HepG2 (cell line): ENCODE results near the gene ACCS. TPM values are rescaled to one million over a fixed set of nuclear protein-coding genes. Genes with fewer than 3 reads are reported as not detected.

Experiments
- ATAC-seq: fragments of 200-7000 bp; cut with Tn5 transposase; 3 replicates; pipeline ENCODE4 v1.9.1; 2020; ENCODE audit warnings: mild to moderate bottlenecking, moderate library complexity
- BruUV-seq: library from RNA; stranded (reverse); fragments of 400-500 nt; replicated peaks from 2 replicates; lab custom pipeline; 2021; lab: Mats Ljungman, UMichigan
- CTCF ChIA-PET: fragments of 300-600 bp; formaldehyde crosslinking; extraction: SDS; loops from one replicate; lab custom pipeline; 2021; ENCODE audit warnings: low total read pairs, inconsistent platforms, low intra/inter-chr PET ratio; lab: Yijun Ruan, JAX
- POLR2A ChIA-PET: fragments of 350-600 bp; sonication (Branson Sonifier 250); formaldehyde crosslinking; loops from one replicate; lab custom pipeline; 2020; ENCODE audit warnings: antibody characterized with exemption, inconsistent platforms; lab: Yijun Ruan, JAX
- DNase-seq: peaks from one replicate; pipeline ENCODE4 v3.0.0-alpha.2; 2015; ENCODE audit warnings: low spot score
- FAIRE-seq: peaks from 3 replicates; lab custom pipeline; 2011; peaks lifted over from hg19 to GRCh38; lab: Jason Lieb, UNC
- H2AFZ ChIP-seq: one replicate; pipeline ENCODE4 v1.6.1; 2011; ENCODE audit warnings: low read length, inconsistent platforms
- H3K27ac ChIP-seq: fragments of 300-600 bp; 3 replicates; pipeline ENCODE4 v1.8.0; 2011; ENCODE audit warnings: mixed run types, mild to moderate bottlenecking, mixed read lengths, low read length, inconsistent platforms; ENCODE audit not compliant: insufficient read depth; ENCODE audit errors: extremely low read length
- H3K27me3 ChIP-seq, 2 experiments: fragments of 200-600 bp in 1 of 2; 2 replicates in 1 of 2; 3 replicates in 1 of 2; pipeline versions ENCODE4 v1.6.0 to v1.8.0; 2011; ENCODE audit warnings: low read length in 2 of 2, mild to moderate bottlenecking in 2 of 2, moderate library complexity in 2 of 2, inconsistent platforms in 1 of 2; ENCODE audit not compliant: insufficient read depth in 2 of 2, control insufficient read depth in 1 of 2
- H3K36me3 ChIP-seq, 2 experiments: fragments of 200-600 bp in 1 of 2; replicated peaks in 1 of 2; 2 replicates in 1 of 2; 3 replicates in 1 of 2; pipeline versions ENCODE4 v1.5.1 to v1.8.0; 2011; ENCODE audit warnings: low read length in 2 of 2, inconsistent platforms in 1 of 2; ENCODE audit not compliant: insufficient read depth in 2 of 2, control insufficient read depth in 1 of 2
- H3K4me1 ChIP-seq: 2 replicates; pipeline ENCODE4 v1.5.1; 2012; ENCODE audit warnings: low read length, inconsistent platforms; ENCODE audit not compliant: insufficient read depth
- H3K4me2 ChIP-seq: 2 replicates; pipeline ENCODE4 v1.6.0; 2011; ENCODE audit warnings: low read depth, low read length, inconsistent platforms
- H3K4me3 ChIP-seq, 3 experiments: fragments of 200-600 bp in 1 of 3; sonication (generic), shearing (Covaris generic) in 1 of 3; replicated peaks in 1 of 3; 2 replicates each; pipeline ENCODE4 v1.5.1; 2011 to 2016; ENCODE audit warnings: low read length in 3 of 3, inconsistent platforms in 2 of 3, low read depth in 2 of 3, mild to moderate bottlenecking in 2 of 3, control low read depth in 1 of 3, mixed read lengths in 1 of 3; ENCODE audit not compliant: insufficient read depth in 1 of 3
- H3K79me2 ChIP-seq: one replicate; pipeline ENCODE4 v1.6.1; 2011; ENCODE audit warnings: low read length, inconsistent platforms; ENCODE audit not compliant: insufficient read depth
- H3K9ac ChIP-seq: 2 replicates; pipeline ENCODE4 v1.6.0; 2011; ENCODE audit warnings: mild to moderate bottlenecking, low read depth, low read length, inconsistent platforms; ENCODE audit not compliant: insufficient read depth
- H3K9me3 ChIP-seq: 2 replicates; pipeline ENCODE4 v1.5.1; 2012; ENCODE audit warnings: mild to moderate bottlenecking, low read length
- H4K20me1 ChIP-seq: 2 replicates; pipeline ENCODE4 v1.6.0; 2011; ENCODE audit warnings: inconsistent platforms, mild to moderate bottlenecking, low read length, moderate library complexity; ENCODE audit not compliant: insufficient read depth
- ARHGAP35 ChIP-seq: sonication (generic); formaldehyde crosslinking; IDR thresholded peaks from 2 replicates; pipeline ENCODE4 v1.9.0; 2022; ENCODE audit warnings: mild to moderate bottlenecking, inconsistent platforms, moderate library complexity, missing genetic modification reagents, borderline replicate concordance
- DZIP1 ChIP-seq: sonication (generic); formaldehyde crosslinking; IDR thresholded peaks from 2 replicates; pipeline ENCODE4 v1.5.0; 2020; ENCODE audit warnings: mild to moderate bottlenecking, missing genetic modification reagents
- GMEB2 ChIP-seq: IDR thresholded peaks from 2 replicates; pipeline ENCODE4 v1.6.1; 2016; ENCODE audit warnings: missing biosample characterization, missing genetic modification reagents, low read depth
- PBX2 ChIP-seq: IDR thresholded peaks from 2 replicates; pipeline ENCODE4 v1.6.1; 2016; ENCODE audit warnings: control low read depth
- RAD21 ChIP-seq: fragments of 450-650 bp; formaldehyde crosslinking; IDR thresholded peaks from 2 replicates; pipeline ENCODE4 v1.5.0; 2020; ENCODE audit warnings: mild to moderate bottlenecking
- REL ChIP-seq: sonication (generic); formaldehyde crosslinking; conservative IDR thresholded peaks from 2 replicates; pipeline ENCODE4 v1.8.0; 2022; ENCODE audit warnings: mild to moderate bottlenecking, missing genetic modification reagents, moderate library complexity
- SAP130 ChIP-seq: IDR thresholded peaks from 2 replicates; pipeline ENCODE4 v1.6.1; 2016; ENCODE audit warnings: low read depth
- SMC3 ChIP-seq: IDR thresholded peaks from 2 replicates; pipeline ENCODE4 v1.6.1; 2011; ENCODE audit warnings: low read length, improper control_type of control experiment
- STAG1 ChIP-seq: sonication (generic); formaldehyde crosslinking; IDR thresholded peaks from 2 replicates; pipeline ENCODE4 v1.4.0; 2020; ENCODE audit warnings: missing genetic modification reagents
- ZNF556 ChIP-seq: sonication (generic); formaldehyde crosslinking; IDR thresholded peaks from 2 replicates; pipeline ENCODE4 v1.4.0; 2020; ENCODE audit warnings: mild to moderate bottlenecking, missing genetic modification reagents, borderline replicate concordance
- ZUFSP ChIP-seq: sonication (generic); formaldehyde crosslinking; IDR thresholded peaks from 2 replicates; pipeline ENCODE4 v1.9.0; 2021; ENCODE audit warnings: missing genetic modification reagents, mild to moderate bottlenecking, borderline replicate concordance
- WGBS: methylation state at CpG from one replicate; pipeline ENCODE4 v1.1.6; 2017; ENCODE audit warnings: low lambda C conversion rate; 5-methylcytosine and 5-hydroxymethylcytosine counted together
- in situ Hi-C: cut with HindIII; loops from 2 replicates; pipeline ENCODE4 v1.10.0; 2017; ENCODE audit warnings: low pct_unique_long_range_greater_than_20kb; ENCODE audit not compliant: extremely low pct_ligation_motif_present
- intact Hi-C: fragments of 100-400 bp; cut with micrococcal nuclease; formaldehyde crosslinking; loops from one replicate; pipeline ENCODE4 v1.10.0; 2022; ENCODE audit not compliant: unreplicated experiment
- polyA plus RNA-seq, 8 experiments: library from polyadenylated mRNA; depleted of rRNA in 3 of 8; stranded (reverse) in 7 of 8; unstranded in 1 of 8; fragments of >200 nt; fragmentation: Illumina TruSeq in 4 of 8; extraction: Trizol in 4 of 8; gene quantifications; 2 replicates each; pipeline versions ENCODE4 v1.2.1 to v1.2.3, GENCODE V29; 2011 to 2016; ENCODE audit warnings: low read depth in 4 of 8, missing spikeins in 1 of 8, mixed read lengths in 1 of 8; ENCODE audit not compliant: insufficient read depth in 1 of 8
- total RNA-seq, 5 experiments: library from RNA; depleted of rRNA; stranded (reverse); fragments of >200 nt; fragmentation: Illumina TruSeq; extraction: Trizol; gene quantifications; 2 replicates each; pipeline ENCODE4 v1.2.3, GENCODE V29; 2016; ENCODE audit warnings: low read depth in 1 of 5
- TF ChIP-seq, protein P1 (sequence below): sonication (generic); formaldehyde crosslinking; IDR thresholded peaks from 2 replicates; pipeline ENCODE4 v1.5.0; 2020; ENCODE audit warnings: mild to moderate bottlenecking, missing genetic modification reagents, moderate library complexity
- TF ChIP-seq, protein P2 (sequence below): sonication (generic); formaldehyde crosslinking; IDR thresholded peaks from 2 replicates; pipeline ENCODE4 v1.4.0; 2020; ENCODE audit warnings: missing genetic modification reagents

ACCS gene
- total and polyA plus RNA-seq, 2 of the 13 experiments (the other 11 are each of a cell fraction or from before 2014, with no cell fraction given), result 0.55 to 0.59 TPM

- in situ Hi-C loops, result no loop called here
- H3K9ac ChIP-seq, result no peak overlapping the region
- intact Hi-C loops, result loop anchor here (1.0 kb wide), 1 partner anchor 428 kb away; no protein-coding TSS in a partner anchor
- no peak overlapping the region for H3K27ac ChIP-seq
- H3K79me2 ChIP-seq, result no peaks in the 10 kb centered on the region
- no peak overlapping the region for H3K4me3 ChIP-seq
- POLR2A ChIA-PET, result interaction anchor here (1.0 kb wide), 1 partner anchor 15 kb away, joined by 3 read pairs; the partner anchor contains the start of gene EXT2
- FAIRE-seq, result peak; percentile 60
- peak; percentile 95 for ATAC-seq
- no peaks in the 10 kb centered on the region for H3K27me3 ChIP-seq
- H3K9me3 ChIP-seq, result no peaks in the 10 kb centered on the region
- BruUV-seq, result no TSS peak
- no peak overlapping the region for H3K4me2 ChIP-seq
- peak; percentile 47 for DNase-seq
- no peaks in the 10 kb centered on the region for H4K20me1 ChIP-seq
- 0 out of 2 replicates have a peak, but pooled peaks cover 5% of the 10 kb centered on the region for H3K4me1 ChIP-seq
- 5% methylated on average over 4 of the region's 4 CpGs for WGBS
- peaks cover 4 to 45% of the 10 kb centered on the region in 2 experiments; a peak in 4 of 5 replicates for H3K36me3 ChIP-seq
- no peak for TF ChIP-seq GMEB2 (CRISPR knock-in tag)
- no peak for TF ChIP-seq ZUFSP (CRISPR knock-in tag)
- TF ChIP-seq DZIP1 (CRISPR knock-in tag), result no peak
- TF ChIP-seq, protein P1, sequence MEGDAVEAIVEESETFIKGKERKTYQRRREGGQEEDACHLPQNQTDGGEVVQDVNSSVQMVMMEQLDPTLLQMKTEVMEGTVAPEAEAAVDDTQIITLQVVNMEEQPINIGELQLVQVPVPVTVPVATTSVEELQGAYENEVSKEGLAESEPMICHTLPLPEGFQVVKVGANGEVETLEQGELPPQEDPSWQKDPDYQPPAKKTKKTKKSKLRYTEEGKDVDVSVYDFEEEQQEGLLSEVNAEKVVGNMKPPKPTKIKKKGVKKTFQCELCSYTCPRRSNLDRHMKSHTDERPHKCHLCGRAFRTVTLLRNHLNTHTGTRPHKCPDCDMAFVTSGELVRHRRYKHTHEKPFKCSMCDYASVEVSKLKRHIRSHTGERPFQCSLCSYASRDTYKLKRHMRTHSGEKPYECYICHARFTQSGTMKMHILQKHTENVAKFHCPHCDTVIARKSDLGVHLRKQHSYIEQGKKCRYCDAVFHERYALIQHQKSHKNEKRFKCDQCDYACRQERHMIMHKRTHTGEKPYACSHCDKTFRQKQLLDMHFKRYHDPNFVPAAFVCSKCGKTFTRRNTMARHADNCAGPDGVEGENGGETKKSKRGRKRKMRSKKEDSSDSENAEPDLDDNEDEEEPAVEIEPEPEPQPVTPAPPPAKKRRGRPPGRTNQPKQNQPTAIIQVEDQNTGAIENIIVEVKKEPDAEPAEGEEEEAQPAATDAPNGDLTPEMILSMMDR, result peak; percentile 84
- peak; percentile 73 for TF ChIP-seq STAG1 (CRISPR knock-in tag)
- no peak for TF ChIP-seq ARHGAP35 (CRISPR knock-in tag)
- TF ChIP-seq RAD21 (CRISPR knock-in tag), result 0 out of 2 replicates have a peak, but pooled peaks have one; percentile 20
- no peak for TF ChIP-seq PBX2 (CRISPR knock-in tag)
- no peak for TF ChIP-seq SAP130
- TF ChIP-seq ZNF556 (CRISPR knock-in tag), result no peak
- no peak for TF ChIP-seq REL
- peak; percentile 50; the same call in 1 of the 2 replicates for TF ChIP-seq SMC3
- TF ChIP-seq, protein P2, sequence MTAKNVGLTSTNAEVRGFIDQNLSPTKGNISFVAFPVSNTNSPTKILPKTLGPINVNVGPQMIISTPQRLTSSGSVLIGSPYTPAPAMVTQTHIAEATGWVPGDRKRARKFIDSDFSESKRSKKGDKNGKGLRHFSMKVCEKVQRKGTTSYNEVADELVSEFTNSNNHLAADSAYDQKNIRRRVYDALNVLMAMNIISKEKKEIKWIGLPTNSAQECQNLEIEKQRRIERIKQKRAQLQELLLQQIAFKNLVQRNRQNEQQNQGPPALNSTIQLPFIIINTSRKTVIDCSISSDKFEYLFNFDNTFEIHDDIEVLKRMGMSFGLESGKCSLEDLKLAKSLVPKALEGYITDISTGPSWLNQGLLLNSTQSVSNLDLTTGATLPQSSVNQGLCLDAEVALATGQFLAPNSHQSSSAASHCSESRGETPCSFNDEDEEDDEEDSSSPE (CRISPR knock-in tag), result no peak
- H2AFZ ChIP-seq, result no peak overlapping the region
- CTCF ChIA-PET, result interaction anchor here (0.7 to 2.2 kb wide), 4 partner anchors 10 to 428 kb away, joined by 3 to 9 read pairs (median 4); partner anchors contain the start of gene EXT2
Observed at GRCh38 chr11:44110231-44110679, 44.2 kb downstream of the ACCS start.
